Spleen (tissue), 13 donors: ENCODE data around the gene P3H1. TPM values are rescaled to one million over a fixed set of nuclear protein-coding genes. Genes with fewer than 3 reads are reported as not detected.
A peak's percentile ranks its signal among the peaks of the same experiment; 100 is the strongest.
"Not testable (repeated sequence)": the region's sequence is repeated elsewhere in the genome, so short reads cannot be mapped to it uniquely, and the experiment has no call there.

Experiments
- DNase-seq: peaks from one replicate; pipeline ENCODE4 v3.0.0-alpha.2; 2020
- H3K27ac ChIP-seq, 8 donors: fragments of 200-600 bp; sonication (generic) in 7 of 8; 1 replicate in 4 of 8; 2 replicates in 4 of 8; pipeline versions ENCODE4 v1.5.0 to v1.8.0; 2016 to 2021; ENCODE audit warnings: inconsistent platforms in 4 of 8, mild to moderate bottlenecking in 4 of 8, moderate library complexity in 1 of 8
- H3K27me3 ChIP-seq, 7 donors: fragments of 200-600 bp; sonication (generic) in 6 of 7; replicated peaks in 1 of 7; 1 replicate in 4 of 7; 2 replicates in 3 of 7; pipeline versions ENCODE4 v1.5.0 to v1.8.0; 2016 to 2021; ENCODE audit warnings: inconsistent platforms in 3 of 7, mild to moderate bottlenecking in 1 of 7
- H3K36me3 ChIP-seq, 6 donors: fragments of 200-600 bp; sonication (generic) in 5 of 6; 1 replicate in 4 of 6; 2 replicates in 2 of 6; pipeline versions ENCODE4 v1.5.0 to v1.8.0; 2016 to 2021; ENCODE audit warnings: inconsistent platforms in 2 of 6
- H3K4me1 ChIP-seq, 6 donors: fragments of 200-600 bp; sonication (generic) in 5 of 6; 1 replicate in 3 of 6; 2 replicates in 3 of 6; pipeline versions ENCODE4 v1.5.0 to v1.8.0; 2016 to 2021; ENCODE audit warnings: inconsistent platforms in 3 of 6
- H3K4me3 ChIP-seq, 8 donors: fragments of 200-600 bp; sonication (generic) in 7 of 8; 1 replicate in 4 of 8; 2 replicates in 4 of 8; pipeline versions ENCODE4 v1.5.0 to v1.8.0; 2016 to 2021; ENCODE audit warnings: inconsistent platforms in 4 of 8, mild to moderate bottlenecking in 4 of 8, moderate library complexity in 2 of 8
- H3K9me3 ChIP-seq, 8 donors: fragments of 200-600 bp; sonication (generic) in 7 of 8; 1 replicate in 4 of 8; 2 replicates in 4 of 8; pipeline versions ENCODE4 v1.5.0 to v1.8.0; 2016 to 2021; ENCODE audit warnings: inconsistent platforms in 4 of 8
- CTCF ChIP-seq, 11 experiments: fragments of 200-600 bp in 7 of 11; fragments of 450-650 bp in 4 of 11; sonication (generic) in 4 of 11; IDR thresholded peaks in 8 of 11; conservative IDR thresholded peaks in 3 of 11; 1 replicate in 7 of 11; 2 replicates in 4 of 11; pipeline versions ENCODE4 v1.4.0 to v1.8.0; 2016 to 2021; ENCODE audit warnings: antibody characterized with exemption in 11 of 11, inconsistent platforms in 4 of 11, mild to moderate bottlenecking in 1 of 11
- POLR2A ChIP-seq, 3 donors: fragments of 450-650 bp; IDR thresholded peaks; one replicate each; pipeline ENCODE4 v1.5.1; 2017; ENCODE audit warnings: antibody characterized with exemption in 3 of 3, mild to moderate bottlenecking in 1 of 3
- POLR2AphosphoS5 ChIP-seq, 3 donors: sonication (generic); formaldehyde crosslinking; IDR thresholded peaks; one replicate each; pipeline ENCODE4 v1.5.1; 2017; ENCODE audit warnings: antibody characterized with exemption in 3 of 3
- WGBS, 5 donors: extraction: QIAGEN DNeasy Blood & Tissue Kit in 3 of 5; methylation state at CpG; one replicate each; pipeline versions ENCODE4 v1.1.5 to v1.1.7; 2013 to 2018; 5-methylcytosine and 5-hydroxymethylcytosine counted together
- intact Hi-C: fragments of 100-400 bp; cut with DNase I; formaldehyde crosslinking; loops from one replicate; pipeline ENCODE4 v1.15.0; 2023; ENCODE audit warnings: low total_unique reads
- long read RNA-seq, 2 donors: transcript quantifications; one replicate each; lab custom pipeline, GENCODE V29; 2026
- polyA plus RNA-seq, 3 donors: library from polyadenylated mRNA; stranded (reverse); fragments of 200-250 nt; gene quantifications; one replicate each; pipeline ENCODE4 v1.2.1, GENCODE V29; 2013
- total RNA-seq, 7 donors: library from RNA; depleted of rRNA in 3 of 7; stranded (reverse); fragments of >200 nt in 3 of 7; fragmentation: NEBNext Ultra II Directional in 4 of 7; extraction: Animal tissue kit (Norgen Biotek cat#: 25700) in 4 of 7; gene quantifications; one replicate each; pipeline versions ENCODE4 v1.1.0 to v1.2.1, GENCODE V29; 2016 to 2021
- donor health status: healthy with polysubstance abuse.
- donor health status: DM: no; HTN: no; CAD: no; lungs with moderate emphysema.
- donor health status: DM: no; HTN: no; CAD: no.
- donor health status: Bipolar disorder and iron deficiency.
- donor health status: healthy.
- donor health status: DM: no; HTN: no; CAD: no.
- donor health status: DM: yes; HTN: yes; CAD: no.

The P3H1 gene, protein sequence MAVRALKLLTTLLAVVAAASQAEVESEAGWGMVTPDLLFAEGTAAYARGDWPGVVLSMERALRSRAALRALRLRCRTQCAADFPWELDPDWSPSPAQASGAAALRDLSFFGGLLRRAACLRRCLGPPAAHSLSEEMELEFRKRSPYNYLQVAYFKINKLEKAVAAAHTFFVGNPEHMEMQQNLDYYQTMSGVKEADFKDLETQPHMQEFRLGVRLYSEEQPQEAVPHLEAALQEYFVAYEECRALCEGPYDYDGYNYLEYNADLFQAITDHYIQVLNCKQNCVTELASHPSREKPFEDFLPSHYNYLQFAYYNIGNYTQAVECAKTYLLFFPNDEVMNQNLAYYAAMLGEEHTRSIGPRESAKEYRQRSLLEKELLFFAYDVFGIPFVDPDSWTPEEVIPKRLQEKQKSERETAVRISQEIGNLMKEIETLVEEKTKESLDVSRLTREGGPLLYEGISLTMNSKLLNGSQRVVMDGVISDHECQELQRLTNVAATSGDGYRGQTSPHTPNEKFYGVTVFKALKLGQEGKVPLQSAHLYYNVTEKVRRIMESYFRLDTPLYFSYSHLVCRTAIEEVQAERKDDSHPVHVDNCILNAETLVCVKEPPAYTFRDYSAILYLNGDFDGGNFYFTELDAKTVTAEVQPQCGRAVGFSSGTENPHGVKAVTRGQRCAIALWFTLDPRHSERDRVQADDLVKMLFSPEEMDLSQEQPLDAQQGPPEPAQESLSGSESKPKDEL
- total RNA-seq (10 to 100 TPM; 38.4 to 55.8 (median 41.5) TPM), polyA plus RNA-seq (10 to 100 TPM; 35.1 to 51.6 (median 47.3) TPM)
- long read RNA-seq, donor 1, transcript P3H1-202 (15 exons, 2,585 nt): major isoform, 9 of 11 reads
- long read RNA-seq, donor 1, partial matches to known transcripts: 0 of 11 reads
- long read RNA-seq, donor 1, other reads (novel, unspliced or antisense): 0 of 11 reads
- long read RNA-seq, donor 2, transcript P3H1-202 (15 exons, 2,585 nt): major isoform, 7 of 8 reads
- long read RNA-seq, donor 2, partial matches to known transcripts: 0 of 8 reads
- long read RNA-seq, donor 2, other reads (novel, unspliced or antisense): 0 of 8 reads

- no peaks in the 10 kb centered on the region for H3K27me3 ChIP-seq
- H3K4me1 ChIP-seq: peaks cover 27 to 90% (median 54%) of the 10 kb centered on the region in 6 donors
- H3K27ac ChIP-seq: peak within 1 kb of the TSS; percentile 83 to 95 (median 91)
- peaks cover 0 to 13% (median 2%) of the 10 kb centered on the region in 6 donors for H3K36me3 ChIP-seq
- intact Hi-C loops: loop anchor here (10.0 kb wide), 1 partner anchor 82 kb away; the partner anchor contains the start of gene YBX1
- H3K9me3 ChIP-seq: no peaks in the 10 kb centered on the region
- 0 to 1% (median 0%) methylated on average over 26 to 82 of the region's 82 CpGs for WGBS, 5 donors
- TF ChIP-seq CTCF (IDR thresholded peaks at IDR 0.05 in 8 of 11, conservative IDR thresholded peaks at IDR 0.05 in 3 of 11) (peak in 4 of 11 experiments; percentile 23 to 37 (median 28)), POLR2AphosphoS5 (IDR thresholded peaks at IDR 0.05) (peak; percentile 99), POLR2A (IDR thresholded peaks at IDR 0.05) (peak; percentile 8 to 94 (median 90))
- H3K4me3 ChIP-seq: peak within 1 kb of the TSS; percentile 75 to 99 (median 94)
- peak; percentile 100 for DNase-seq
These were observed at the start of gene P3H1, which contains the start of gene C1orf50 for GRCh38 chr1:42766741-42767509. Gene P3H1 (minus strand): TSS chr1:42767028. CDS start chr1:42766971, 57 bp downstream. Gene C1orf50 (plus strand): TSS chr1:42767249. CDS start chr1:42767312, 63 bp downstream.

DNA sequence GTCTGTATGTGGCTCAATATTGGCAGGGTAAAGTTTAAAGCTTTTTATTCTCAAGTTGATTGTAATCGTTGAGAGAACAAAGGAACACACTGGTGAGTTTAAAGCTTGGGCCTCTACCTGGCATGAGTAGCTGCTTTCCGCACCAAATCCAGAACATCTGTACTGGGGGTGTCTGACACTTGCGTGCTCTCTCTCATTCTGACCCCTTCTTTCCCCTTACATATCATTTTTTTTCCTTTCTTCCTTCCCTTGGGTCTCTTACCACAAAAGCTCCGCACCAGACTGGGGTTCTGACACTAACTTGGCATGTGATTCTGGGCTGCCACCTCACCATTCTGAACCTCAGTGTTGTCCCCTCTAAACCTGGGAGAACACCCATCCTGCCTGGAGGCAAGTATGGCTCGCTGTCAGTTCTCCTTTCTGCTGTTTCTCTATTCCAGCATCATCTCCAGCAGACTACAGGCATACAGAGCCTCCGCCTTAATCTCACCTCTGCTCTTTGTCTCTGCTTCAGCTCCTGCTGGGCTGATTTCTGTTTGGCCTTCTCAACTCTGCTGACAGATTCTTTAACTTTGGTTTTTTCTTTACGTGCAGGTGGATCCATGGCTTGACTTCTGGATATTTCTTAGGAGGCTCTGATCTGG lies 49.2 kb upstream of the P3H1 start:
- H3K36me3 ChIP-seq: peaks cover 0 to 19% (median 0%) of the 10 kb centered on the region in 6 donors
- intact Hi-C loops: no loop called here
- no peaks in the 10 kb centered on the region for H3K9me3 ChIP-seq
- no peaks in the 10 kb centered on the region for H3K27me3 ChIP-seq
- peaks cover 20 to 40% (median 26%) of the 10 kb centered on the region in 6 donors for H3K4me1 ChIP-seq
- peak overlapping the region; percentile 56 to 79 (median 66) for H3K4me3 ChIP-seq
- TF ChIP-seq CTCF (IDR thresholded peaks at IDR 0.05 in 8 of 11, conservative IDR thresholded peaks at IDR 0.05 in 3 of 11) (no peak), POLR2AphosphoS5 (IDR thresholded peaks at IDR 0.05) (no peak), POLR2A (IDR thresholded peaks at IDR 0.05) (no peak)
- WGBS, 5 donors: 28 to 35% (median 29%) methylated on average over 7 of the region's 7 CpGs
- H3K27ac ChIP-seq: peak overlapping the region; percentile 91 to 98 (median 96)
- no peak for DNase-seq

GRCh38 chr1:42814815-42815214 lies 48.0 kb upstream of the P3H1 start:
- H3K9me3 ChIP-seq, H3K27ac ChIP-seq, intact Hi-C loops, DNase-seq, H3K27me3 ChIP-seq, H3K4me3 ChIP-seq: not testable (repeated sequence)
- Histone ChIP-seq H3K36me3 (peaks cover 0 to 28% (median 3%) of the 10 kb centered on the region in 6 donors), H3K4me1 (peaks cover 20 to 35% (median 24%) of the 10 kb centered on the region in 6 donors)
- WGBS, 5 donors: 83 to 100% (median 96%) methylated on average over 2 to 3 of the region's 3 CpGs
